ENCODE data around the gene YTHDF1.

The YTHDF1 gene

GRCh38 chr20:63248835-63249591, 33.1 kb upstream of the YTHDF1 start:
- DNase-seq (ENCODE audit: low read depth in 2 of 2, low spot score in 1 of 2), result no peak

DNA sequence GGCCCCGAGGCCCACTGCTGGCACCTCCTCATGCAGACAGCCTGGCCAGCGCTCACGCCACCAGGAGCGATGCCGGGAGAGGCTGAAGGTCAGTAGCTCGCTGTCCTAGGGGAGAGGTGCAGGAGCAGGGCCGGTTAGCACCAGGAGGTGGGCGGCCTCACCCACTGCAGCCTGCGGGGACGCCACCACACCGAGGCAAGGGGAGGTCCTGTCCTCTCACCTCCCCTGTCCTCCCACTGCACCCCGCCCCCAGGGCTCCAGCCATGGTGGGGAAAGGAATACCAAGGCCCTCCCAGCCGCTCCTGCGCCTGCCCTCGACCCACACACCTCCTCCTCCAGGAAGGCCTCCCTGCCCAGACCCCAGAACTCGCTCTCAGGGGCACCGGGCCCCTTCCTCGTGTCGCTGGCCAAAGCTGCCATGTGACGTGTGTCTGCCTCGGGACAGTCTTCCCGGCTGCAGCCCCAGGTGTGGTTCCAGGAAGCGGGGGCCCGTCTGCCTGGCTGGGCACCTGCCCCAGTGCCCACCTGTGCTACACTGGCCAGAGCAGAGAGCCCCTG, 31.8 kb upstream of the YTHDF1 start:
- DNase-seq (ENCODE audit: low read depth in 2 of 2, low spot score in 1 of 2), result no peak

DNA sequence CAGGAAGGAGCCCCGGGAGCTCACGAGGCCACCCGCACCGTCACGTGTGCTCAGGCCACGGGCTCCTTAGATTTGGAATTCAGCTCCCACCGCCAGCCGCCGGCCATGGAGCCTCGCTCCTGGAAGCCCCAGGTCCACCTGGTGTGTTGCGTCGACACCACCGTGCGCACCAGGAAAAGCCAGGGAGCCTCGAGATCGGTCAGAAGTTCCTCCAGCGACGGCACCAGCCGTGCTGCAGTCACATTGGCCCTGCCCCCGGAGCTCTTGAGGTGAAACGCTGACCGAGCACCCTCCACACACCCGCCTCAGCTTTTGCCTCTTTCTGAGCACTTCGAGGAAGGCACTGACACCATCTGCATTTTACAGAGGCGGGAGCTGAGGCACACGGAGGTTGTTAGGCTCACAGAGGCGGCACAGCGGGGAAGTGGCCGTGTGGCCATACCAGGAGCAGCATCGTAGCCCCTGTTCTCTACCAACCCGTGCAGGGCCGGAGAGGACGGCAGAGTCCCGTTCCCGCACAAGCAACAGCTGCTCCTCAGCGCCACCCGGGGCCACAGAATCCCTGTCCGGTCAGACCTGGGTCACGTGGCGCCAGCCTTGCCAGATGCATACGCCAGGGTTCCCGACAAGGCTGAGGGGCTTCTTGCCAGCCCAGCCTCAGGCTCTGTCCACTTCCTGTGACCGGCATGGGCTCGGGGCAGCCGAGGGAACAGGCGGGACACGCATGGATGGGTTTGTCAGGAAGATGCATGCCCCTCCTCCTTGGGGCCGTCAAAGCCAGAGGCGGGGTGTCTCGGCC, 30.8 kb upstream of the YTHDF1 start:
- DNase-seq (ENCODE audit: low read depth in 2 of 2, low spot score in 1 of 2), result no peak

GRCh38 chr20:63244468-63244867, 28.5 kb upstream of the YTHDF1 start:
- DNase-seq (ENCODE audit: low read depth in 2 of 2, low spot score in 1 of 2), result no peak

DNA sequence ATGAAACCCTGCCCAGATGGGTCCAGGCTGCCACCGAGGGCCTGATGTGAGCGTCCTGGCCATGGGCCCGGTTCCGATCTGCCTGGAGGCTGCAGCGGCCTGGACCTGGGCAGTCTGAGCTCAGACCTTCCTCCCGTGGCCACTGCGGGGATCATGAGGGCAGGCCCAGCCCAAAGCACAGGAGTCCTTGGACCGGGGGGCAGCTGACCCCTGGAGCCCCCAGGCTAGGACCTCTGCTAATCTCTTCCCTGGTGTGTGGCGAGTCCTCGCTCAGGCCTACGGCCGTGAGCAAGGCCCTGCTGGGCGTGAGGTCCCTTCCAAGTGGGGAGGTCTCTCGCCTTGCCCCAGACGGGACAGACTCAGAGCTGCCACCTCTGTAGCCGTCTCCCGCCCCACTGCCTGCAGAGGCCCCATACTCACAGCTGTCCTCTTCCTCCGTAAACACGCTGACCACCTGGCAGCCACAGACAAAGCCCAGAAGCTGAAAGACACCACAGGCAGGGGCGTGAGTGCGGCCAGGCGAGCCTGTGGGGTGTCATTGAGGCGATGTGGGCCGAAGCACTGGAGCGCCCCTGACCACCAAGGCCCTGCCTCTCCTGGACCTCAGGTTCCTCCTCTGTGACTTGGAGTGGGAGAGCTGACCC, 27.8 kb upstream of the YTHDF1 start:
- no peak for DNase-seq (ENCODE audit: low read depth in 2 of 2, low spot score in 1 of 2)

GRCh38 chr20:63242736-63243135, 26.8 kb upstream of the YTHDF1 start:
- DNase-seq (ENCODE audit: low read depth in 2 of 2, low spot score in 1 of 2), result no peak

DNA sequence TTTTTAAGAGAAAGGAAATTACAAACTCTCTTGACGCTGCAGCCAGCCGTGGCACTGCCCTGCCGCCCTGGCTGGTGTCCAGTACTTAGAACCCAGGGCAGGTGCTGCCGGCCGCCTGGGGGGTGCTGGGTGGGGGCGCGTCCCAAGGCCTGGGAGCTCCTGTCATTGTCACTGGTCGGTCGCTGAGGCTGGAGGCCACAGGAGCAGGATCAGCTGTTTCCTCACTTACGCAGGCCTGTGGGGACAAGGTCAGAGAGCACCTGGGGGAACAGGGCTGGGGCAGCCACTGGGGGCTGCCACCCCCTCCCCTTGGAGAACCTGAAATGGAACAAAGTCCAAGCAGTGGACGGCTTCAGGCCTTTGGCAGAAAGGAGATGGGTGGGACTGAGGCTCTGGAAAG, 25.3 kb upstream of the YTHDF1 start:
- DNase-seq (ENCODE audit: low read depth in 2 of 2, low spot score in 1 of 2), result no peak

GRCh38 chr20:63240004-63240403, 24.1 kb upstream of the YTHDF1 start:
- DNase-seq (ENCODE audit: low read depth in 2 of 2, low spot score in 1 of 2), result no peak

GRCh38 chr20:63239431-63239830, 23.5 kb upstream of the YTHDF1 start:
- DNase-seq (ENCODE audit: low read depth in 2 of 2, low spot score in 1 of 2), result no peak

GRCh38 chr20:63238514-63239125, 22.7 kb upstream of the YTHDF1 start:
- no peak for DNase-seq (ENCODE audit: low read depth in 2 of 2, low spot score in 1 of 2)

DNA sequence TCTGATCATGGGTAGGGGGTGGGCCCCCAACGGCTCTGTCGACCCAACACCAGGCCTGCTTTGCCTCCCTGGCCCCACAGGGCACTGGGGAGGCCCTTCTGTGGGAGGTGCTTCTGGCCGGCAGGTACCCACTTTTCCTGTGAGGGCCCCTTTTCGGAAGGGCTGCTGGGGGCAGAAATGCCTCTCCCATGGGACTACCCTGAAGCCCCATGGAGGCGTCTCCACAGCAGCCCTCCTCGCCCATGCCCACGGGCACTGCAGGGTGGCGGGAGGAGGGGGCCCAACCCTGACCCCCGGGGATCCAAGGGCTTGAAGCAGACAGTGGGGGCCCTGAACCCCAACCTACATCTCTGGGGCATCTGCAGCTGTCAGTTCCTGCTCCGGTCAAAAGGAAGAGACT, 22.1 kb upstream of the YTHDF1 start:
- DNase-seq (ENCODE audit: low read depth in 2 of 2, low spot score in 1 of 2), result no peak

DNA sequence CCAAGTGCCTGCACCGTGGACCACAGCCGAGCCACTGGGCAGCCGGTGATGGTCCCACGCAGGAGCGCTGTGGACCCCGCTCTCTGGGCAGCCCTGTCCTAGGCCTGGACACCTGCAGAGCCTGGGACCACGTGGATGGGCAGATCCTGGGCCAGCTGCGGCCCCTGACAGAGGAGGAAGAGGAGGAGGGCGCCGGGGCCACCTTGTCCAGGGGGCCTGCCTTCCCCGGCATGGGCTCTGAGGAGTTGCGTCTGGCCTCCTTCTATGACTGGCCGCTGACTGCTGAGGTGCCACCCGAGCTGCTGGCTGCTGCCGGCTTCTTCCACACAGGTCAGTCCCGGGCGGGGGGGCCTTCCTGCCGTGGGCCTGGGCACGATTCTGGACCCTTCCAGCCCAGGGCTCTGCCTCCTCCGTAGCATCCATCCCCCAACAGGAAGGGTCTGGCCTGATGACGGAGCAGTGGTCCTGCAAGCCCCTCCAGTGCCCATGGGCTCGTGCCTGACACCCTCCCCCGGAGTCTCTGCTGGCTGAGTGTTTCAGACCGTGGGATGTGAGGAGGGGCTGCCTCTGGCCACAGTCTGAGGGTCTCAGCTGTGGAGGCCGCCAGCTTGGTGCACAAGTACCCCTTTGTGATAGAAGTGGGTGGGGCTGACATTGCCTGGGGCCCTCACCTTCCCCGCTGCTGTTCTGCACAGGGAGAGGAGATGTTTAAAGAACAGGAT, 20.3 kb upstream of the YTHDF1 start:
- DNase-seq (ENCODE audit: low read depth in 2 of 2, low spot score in 1 of 2), result no peak

DNA sequence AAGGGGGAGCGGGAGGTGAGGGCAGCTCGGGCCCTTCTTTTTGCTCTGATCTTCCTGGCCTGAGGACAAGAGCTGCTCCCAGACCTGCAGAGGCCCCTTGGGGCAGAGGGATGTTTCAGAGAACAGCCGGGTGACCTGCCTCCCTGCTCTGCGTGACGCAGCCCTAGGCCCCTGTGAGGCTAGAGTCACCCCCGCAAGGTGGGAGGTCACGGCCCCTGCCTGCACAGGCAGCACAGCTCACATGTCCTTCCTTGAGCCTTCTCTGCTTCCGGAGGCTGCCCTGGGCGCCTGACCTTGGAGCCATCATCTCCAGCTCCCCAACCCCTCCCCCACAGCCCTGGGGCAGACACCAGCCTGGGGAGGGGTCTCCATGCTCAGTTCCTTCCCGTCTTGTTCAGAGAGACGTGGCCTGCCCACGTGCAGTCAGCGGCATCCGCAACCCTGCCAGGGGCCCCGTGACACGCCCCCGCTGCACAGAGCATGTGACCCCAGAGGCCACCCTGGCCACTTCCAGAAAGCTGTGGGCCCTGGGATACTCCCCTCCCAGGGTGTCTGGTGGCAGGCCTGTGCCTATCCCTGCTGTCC, 19.6 kb upstream of the YTHDF1 start, which contains the start of gene BIRC7:
Gene BIRC7 (plus strand): TSS at position 507 of the 585 bp plus-strand sequence. CDS start 192 bp downstream, outside the sequence.
- DNase-seq (ENCODE audit: low read depth in 2 of 2, low spot score in 1 of 2), result no peak

DNA sequence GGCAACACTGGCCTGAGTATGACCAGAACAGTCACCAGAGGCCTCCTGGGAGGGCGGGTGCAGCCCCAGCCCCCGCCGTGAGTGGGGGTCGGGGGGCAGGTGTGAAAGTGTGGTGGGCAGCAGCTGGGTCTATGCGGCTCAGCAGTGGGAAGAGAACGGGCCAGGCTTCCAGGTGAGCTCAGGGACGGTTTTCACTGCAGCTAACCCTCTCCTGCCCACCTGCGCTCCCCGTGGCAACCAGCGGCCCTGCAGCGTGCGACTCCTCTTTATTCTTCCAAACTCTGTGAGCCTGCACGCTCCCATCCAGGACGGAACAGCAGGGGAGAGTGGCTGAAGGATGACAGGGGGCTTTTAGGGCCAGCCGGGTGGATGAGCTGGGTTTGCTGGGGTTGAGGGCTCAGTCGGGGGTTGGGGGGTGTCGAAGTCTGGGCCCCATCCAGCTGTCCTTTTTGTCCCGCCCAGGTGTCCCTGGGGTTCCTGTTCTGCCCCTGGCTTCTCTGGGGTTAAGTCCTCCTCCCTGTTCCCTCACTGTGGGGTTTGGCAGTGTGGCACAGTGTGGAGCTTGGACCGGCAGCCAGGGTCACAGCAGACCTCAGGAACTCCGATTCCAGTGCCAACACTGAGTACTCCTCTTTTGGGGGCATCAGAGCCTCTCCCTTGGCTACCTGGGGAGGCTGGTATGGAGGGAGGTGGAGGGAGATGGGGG, 18.9 kb upstream of the YTHDF1 start:
- no peak for DNase-seq (ENCODE audit: low read depth in 2 of 2, low spot score in 1 of 2)

- no peak for DNase-seq (ENCODE audit: low read depth in 2 of 2, low spot score in 1 of 2)
Observed at GRCh38 chr20:63233924-63234323, 18.0 kb upstream of the YTHDF1 start.

GRCh38 chr20:63233061-63233344, 17.1 kb upstream of the YTHDF1 start:
- DNase-seq (ENCODE audit: low read depth in 2 of 2, low spot score in 1 of 2), result no peak

- no peak for DNase-seq (ENCODE audit: low read depth in 2 of 2, low spot score in 1 of 2)
Observed at GRCh38 chr20:63232235-63233060, 16.5 kb upstream of the YTHDF1 start.

- no peak for DNase-seq (ENCODE audit: low read depth in 2 of 2, low spot score in 1 of 2)
Observed at GRCh38 chr20:63230800-63231268, 14.9 kb upstream of the YTHDF1 start.

GRCh38 chr20:63228806-63229205, 12.9 kb upstream of the YTHDF1 start:
- DNase-seq (ENCODE audit: low read depth in 2 of 2, low spot score in 1 of 2), result no peak
